ENCODE measurements around the gene CHIC2.
A peak's percentile ranks its signal among the peaks of the same experiment; 100 is the strongest.
"Not testable (repeated sequence)": the region's sequence is repeated elsewhere in the genome, so short reads cannot be mapped to it uniquely, and the experiment has no call there.

The CHIC2 gene

DNA sequence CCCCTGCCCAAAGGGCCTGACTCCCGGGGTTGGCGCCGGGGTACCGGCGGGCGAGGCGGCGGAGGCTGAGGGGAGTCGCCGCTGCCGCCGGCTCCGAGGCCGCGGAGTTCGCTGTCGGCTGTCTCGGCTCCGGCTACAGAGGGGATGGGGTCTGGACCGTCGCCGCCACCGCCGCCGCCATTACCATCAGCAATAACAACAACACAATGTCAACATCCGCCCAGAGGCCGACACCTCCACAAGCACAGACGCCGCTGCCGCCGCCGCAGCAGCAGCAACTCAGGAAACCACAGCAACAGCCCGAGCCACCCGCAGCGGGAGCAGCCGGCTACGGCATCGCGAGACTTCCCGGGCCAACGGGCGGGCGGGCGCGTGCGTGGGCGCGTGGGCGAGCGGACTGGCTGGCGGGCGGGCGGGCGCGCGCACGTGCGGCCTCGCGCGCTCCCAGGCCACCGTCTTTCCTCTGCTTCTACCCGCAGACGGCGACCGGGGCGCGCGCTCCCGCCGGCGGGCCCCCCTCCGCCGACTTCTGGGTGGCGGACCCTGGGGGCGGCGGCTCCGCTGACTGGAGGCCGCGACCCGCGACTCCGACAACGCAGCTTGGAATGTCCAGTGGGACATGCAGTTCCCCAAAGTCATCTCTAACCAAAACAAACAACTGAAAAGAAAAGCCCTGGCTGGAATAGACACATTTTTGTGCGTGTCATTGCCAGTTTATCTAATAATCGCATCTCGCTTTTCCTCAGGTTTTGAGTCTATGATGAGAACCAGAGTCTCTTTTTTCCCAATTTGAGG, at the start of gene CHIC2:
Gene CHIC2 (minus strand): TSS at position 289 of the 795 bp plus-strand sequence. CDS start 305 bp downstream, outside the sequence.
- H2AFZ ChIP-seq (ENCODE audit: low read depth, low read length) = peak within 1 kb of the TSS; percentile 99
- peaks cover 14% of the 10 kb centered on the region for H3K4me1 ChIP-seq (ENCODE audit: low read length)
- peak within 1 kb of the TSS; percentile 93 for H3K4me2 ChIP-seq (ENCODE audit: low read length)
- no peaks in the 10 kb centered on the region for H3K9me3 ChIP-seq (ENCODE audit: insufficient read depth, low read length)
- no peak for TF ChIP-seq EZH2phosphoT487 (IDR thresholded peaks at IDR 0.05; ENCODE audit: low read depth)
- TF ChIP-seq, protein P1, sequence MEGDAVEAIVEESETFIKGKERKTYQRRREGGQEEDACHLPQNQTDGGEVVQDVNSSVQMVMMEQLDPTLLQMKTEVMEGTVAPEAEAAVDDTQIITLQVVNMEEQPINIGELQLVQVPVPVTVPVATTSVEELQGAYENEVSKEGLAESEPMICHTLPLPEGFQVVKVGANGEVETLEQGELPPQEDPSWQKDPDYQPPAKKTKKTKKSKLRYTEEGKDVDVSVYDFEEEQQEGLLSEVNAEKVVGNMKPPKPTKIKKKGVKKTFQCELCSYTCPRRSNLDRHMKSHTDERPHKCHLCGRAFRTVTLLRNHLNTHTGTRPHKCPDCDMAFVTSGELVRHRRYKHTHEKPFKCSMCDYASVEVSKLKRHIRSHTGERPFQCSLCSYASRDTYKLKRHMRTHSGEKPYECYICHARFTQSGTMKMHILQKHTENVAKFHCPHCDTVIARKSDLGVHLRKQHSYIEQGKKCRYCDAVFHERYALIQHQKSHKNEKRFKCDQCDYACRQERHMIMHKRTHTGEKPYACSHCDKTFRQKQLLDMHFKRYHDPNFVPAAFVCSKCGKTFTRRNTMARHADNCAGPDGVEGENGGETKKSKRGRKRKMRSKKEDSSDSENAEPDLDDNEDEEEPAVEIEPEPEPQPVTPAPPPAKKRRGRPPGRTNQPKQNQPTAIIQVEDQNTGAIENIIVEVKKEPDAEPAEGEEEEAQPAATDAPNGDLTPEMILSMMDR (IDR thresholded peaks at IDR 0.05; ENCODE audit: low read depth, low read length) = no peak
- peaks cover 32% of the 10 kb centered on the region for H4K20me1 ChIP-seq (ENCODE audit: insufficient read depth, low read length)
- peak within 1 kb of the TSS; percentile 72 for H3K27ac ChIP-seq (ENCODE audit: low read length)
- H3K79me2 ChIP-seq (ENCODE audit: low read length) = peaks cover 51% of the 10 kb centered on the region
- no peaks in the 10 kb centered on the region for H3K27me3 ChIP-seq (ENCODE audit: low read depth, low read length)
- H3K4me3 ChIP-seq (ENCODE audit: low read length) = peak within 1 kb of the TSS; percentile 87
- H3K9ac ChIP-seq (ENCODE audit: low read length) = peak within 1 kb of the TSS; percentile 97
- no peaks in the 10 kb centered on the region for H3K36me3 ChIP-seq (replicated peaks; ENCODE audit: low read depth, low read length)

DNA sequence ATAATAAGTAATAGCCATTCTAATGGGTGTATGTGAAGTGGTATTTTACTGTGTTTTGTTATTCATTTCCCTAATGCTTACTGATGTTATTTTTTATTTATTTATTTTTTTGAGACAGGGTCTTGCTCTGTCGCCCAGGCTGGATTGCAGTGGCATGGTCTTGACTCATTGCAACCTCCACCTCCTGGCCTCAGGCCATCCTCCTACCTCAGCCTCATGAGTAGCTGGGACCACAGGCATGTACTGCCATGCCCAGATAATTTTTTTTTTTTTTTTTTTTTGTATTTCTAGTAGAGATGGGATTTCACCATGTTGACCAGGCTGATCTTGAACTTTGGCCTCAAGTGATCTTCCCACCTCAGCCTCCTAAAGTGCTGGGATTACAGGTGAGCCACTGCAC, 48.8 kb upstream of the CHIC2 start:
- H2AFZ ChIP-seq (ENCODE audit: low read depth, low read length); H3K27me3 ChIP-seq (ENCODE audit: low read depth, low read length); H3K4me2 ChIP-seq (ENCODE audit: low read length); H3K9ac ChIP-seq (ENCODE audit: low read length); H3K79me2 ChIP-seq (ENCODE audit: low read length); H3K36me3 ChIP-seq (replicated peaks; ENCODE audit: low read depth, low read length); H3K4me3 ChIP-seq (ENCODE audit: low read length); H4K20me1 ChIP-seq (ENCODE audit: insufficient read depth, low read length); H3K9me3 ChIP-seq (ENCODE audit: insufficient read depth, low read length); H3K4me1 ChIP-seq (ENCODE audit: low read length); H3K27ac ChIP-seq (ENCODE audit: low read length): not testable (repeated sequence)

DNA sequence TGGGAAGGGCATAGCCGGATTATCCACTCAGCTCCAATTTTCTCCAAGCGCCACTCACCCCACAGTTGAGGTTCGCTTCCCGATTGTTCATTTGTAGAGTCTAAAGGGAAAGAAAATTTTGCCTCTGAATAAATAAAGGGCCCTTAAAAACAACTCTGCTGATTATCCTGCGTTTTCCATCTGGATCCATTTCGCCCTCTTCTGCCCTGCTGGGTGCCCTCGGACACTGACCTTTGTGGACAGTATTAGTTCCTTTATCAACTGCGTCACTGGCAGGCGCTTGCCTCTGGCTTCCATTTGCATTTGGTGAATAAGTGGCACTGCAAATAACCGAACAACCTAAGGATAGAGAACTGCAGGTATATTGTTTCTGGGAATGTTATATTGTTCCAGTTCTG, 45.6 kb upstream of the CHIC2 start:
- Histone ChIP-seq H4K20me1 (ENCODE audit: insufficient read depth, low read length) (no peaks in the 10 kb centered on the region), H3K4me2 (ENCODE audit: low read length) (no peak overlapping the region), H3K9ac (ENCODE audit: low read length) (no peak overlapping the region), H2AFZ (ENCODE audit: low read depth, low read length) (no peak overlapping the region), H3K4me3 (ENCODE audit: low read length) (no peak overlapping the region), H3K27me3 (ENCODE audit: low read depth, low read length) (no peaks in the 10 kb centered on the region), H3K27ac (ENCODE audit: low read length) (no peak overlapping the region), H3K79me2 (ENCODE audit: low read length) (no peaks in the 10 kb centered on the region), H3K9me3 (ENCODE audit: insufficient read depth, low read length) (no peaks in the 10 kb centered on the region), H3K4me1 (ENCODE audit: low read length) (peaks cover under 1% of the 10 kb centered on the region; the same call in 1 of the 2 replicates), H3K36me3 (replicated peaks; ENCODE audit: low read depth, low read length) (no peaks in the 10 kb centered on the region)
- TF ChIP-seq, protein P1 (IDR thresholded peaks at IDR 0.05; ENCODE audit: low read depth, low read length) = no peak
- TF ChIP-seq EZH2phosphoT487 (IDR thresholded peaks at IDR 0.05; ENCODE audit: low read depth) = no peak

DNA sequence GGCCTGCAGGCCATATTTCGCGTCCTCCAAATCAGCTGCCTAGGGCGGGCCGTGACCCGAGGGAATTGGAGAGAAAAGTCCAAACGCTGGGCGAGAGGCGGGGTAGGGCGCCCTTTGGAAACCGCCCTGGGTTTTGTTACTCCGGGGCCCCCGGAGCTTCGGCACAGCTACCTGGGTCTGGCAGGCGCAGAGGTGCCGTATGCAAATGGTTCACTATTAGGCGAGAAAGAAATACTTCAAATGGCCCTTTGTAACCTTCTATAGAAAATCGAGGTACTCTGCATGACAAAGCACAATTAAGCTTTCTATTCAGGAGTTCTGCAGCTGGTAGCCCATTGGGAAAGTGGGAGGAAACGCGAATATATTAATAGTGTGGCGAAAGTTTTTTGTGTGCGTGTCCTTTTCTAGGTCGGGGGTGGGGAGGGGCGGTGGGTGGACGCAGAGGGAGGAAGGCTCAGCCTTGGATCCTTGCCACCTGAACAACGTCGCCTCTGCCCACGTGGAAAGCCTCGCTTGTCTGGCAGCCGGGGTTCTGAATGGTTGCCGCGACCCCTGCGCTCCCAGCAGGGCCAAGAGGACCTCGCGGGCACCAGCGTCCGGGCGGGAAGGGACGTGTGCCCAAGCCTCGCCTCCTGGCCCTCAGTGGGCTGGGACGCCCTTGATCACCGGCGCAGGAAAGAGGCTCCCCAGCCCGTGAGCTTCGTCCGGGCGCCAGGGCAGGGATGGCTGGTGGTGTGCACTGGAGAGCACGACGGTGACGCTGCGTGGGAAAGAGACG, 45.0 kb upstream of the CHIC2 start:
- TF ChIP-seq, protein P1 (IDR thresholded peaks at IDR 0.05; ENCODE audit: low read depth, low read length) = no peak
- no peak for TF ChIP-seq EZH2phosphoT487 (IDR thresholded peaks at IDR 0.05; ENCODE audit: low read depth)
- H2AFZ ChIP-seq (ENCODE audit: low read depth, low read length) = no peak overlapping the region
- H3K27ac ChIP-seq (ENCODE audit: low read length) = no peak overlapping the region
- no peaks in the 10 kb centered on the region for H3K36me3 ChIP-seq (replicated peaks; ENCODE audit: low read depth, low read length)
- no peaks in the 10 kb centered on the region for H4K20me1 ChIP-seq (ENCODE audit: insufficient read depth, low read length)
- H3K9ac ChIP-seq (ENCODE audit: low read length) = no peak overlapping the region
- peaks cover 5% of the 10 kb centered on the region; the same call in 1 of the 2 replicates for H3K4me1 ChIP-seq (ENCODE audit: low read length)
- no peaks in the 10 kb centered on the region for H3K79me2 ChIP-seq (ENCODE audit: low read length)
- H3K4me3 ChIP-seq (ENCODE audit: low read length) = no peak overlapping the region
- no peaks in the 10 kb centered on the region for H3K9me3 ChIP-seq (ENCODE audit: insufficient read depth, low read length)
- H3K27me3 ChIP-seq (ENCODE audit: low read depth, low read length) = no peaks in the 10 kb centered on the region
- H3K4me2 ChIP-seq (ENCODE audit: low read length) = no peak overlapping the region
